H1 (cell line): ENCODE data around the gene SLC2A2. TPM values are rescaled to one million over a fixed set of nuclear protein-coding genes. Genes with fewer than 3 reads are reported as not detected.

Experiments used
- CTCF ChIP-seq, 3 experiments: IDR thresholded peaks; 1 replicate in 2 of 3; 2 replicates in 1 of 3; pipeline versions ENCODE4 v1.5.1 to v1.6.1; 2011; ENCODE audit warnings: low read length in 3 of 3, mild to moderate bottlenecking in 3 of 3, inconsistent platforms in 2 of 3, low read depth in 1 of 3, moderate library complexity in 1 of 3; ENCODE audit not compliant: insufficient read depth in 1 of 3; ENCODE audit errors: control extremely low read depth in 1 of 3
- POU5F1 ChIP-seq: IDR thresholded peaks from 2 replicates; pipeline ENCODE4 v1.6.1; 2011; ENCODE audit warnings: low read depth, mild to moderate bottlenecking, low read length, moderate library complexity
- TAF7 ChIP-seq: optimal IDR thresholded peaks from 2 replicates; pipeline ENCODE3; 2011; ENCODE audit warnings: low read depth, mild to moderate bottlenecking, inconsistent platforms, low read length, moderate library complexity, borderline replicate concordance
- polyA plus RNA-seq, 7 experiments: library from polyadenylated mRNA; depleted of rRNA in 3 of 7; stranded (reverse) in 5 of 7; unstranded in 2 of 7; fragments of >200 nt in 5 of 7; fragments of 200-250 nt in 2 of 7; gene quantifications; 1 replicate in 5 of 7; 2 replicates in 1 of 7; 4 replicates in 1 of 7; pipeline versions ENCODE4 v1.2.1 to v1.2.3, GENCODE V29; 2011 to 2013; ENCODE audit warnings: missing spikeins in 2 of 7, mixed read lengths in 2 of 7
- total RNA-seq: library from RNA; stranded (reverse); fragmentation: NEBNext Ultra II Directional; extraction: Animal tissue kit (Norgen Biotek cat#: 25700); gene quantifications from 2 replicates; pipeline ENCODE4 v1.2.1, GENCODE V29; 2021

SLC2A2 gene
- total and polyA plus RNA-seq, 2 of the 8 experiments (the other 6 are each of a cell fraction or from before 2014, with no cell fraction given) = not detected

DNA sequence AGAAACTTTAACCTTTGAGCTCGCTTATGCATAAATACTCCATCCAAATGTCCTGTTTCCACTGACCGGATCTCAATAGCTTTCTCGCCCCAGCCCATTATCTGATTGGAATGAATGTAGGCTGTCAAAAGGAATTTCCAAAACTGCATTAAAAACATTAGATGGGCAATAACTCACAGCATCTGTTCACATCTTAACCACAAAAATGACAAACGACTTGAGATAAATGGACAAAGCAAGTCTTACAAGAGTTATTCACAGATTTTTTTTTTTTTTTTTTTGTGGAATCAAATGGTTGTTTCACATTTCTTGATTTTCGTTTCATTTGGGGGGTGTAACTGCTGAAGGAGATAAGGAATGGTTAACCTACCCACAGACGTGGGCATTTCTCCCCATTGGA, 39.7 kb upstream of the SLC2A2 start (continued):
- TF ChIP-seq CTCF (IDR thresholded peaks at IDR 0.05; ENCODE audit: control extremely low read depth in 1 of 3, insufficient read depth in 1 of 3, low read depth in 1 of 3, low read length in 3 of 3) = no peak
- TF ChIP-seq POU5F1 = no peak
- no peak for TF ChIP-seq TAF7
- TF ChIP-seq, all 59 proteins: peak for 0
